Measurements from ENCODE around the gene RICTOR. TPM values are rescaled to one million over a fixed set of nuclear protein-coding genes. Genes with fewer than 3 reads are reported as not detected.

The RICTOR gene
- total and polyA plus RNA-seq, 2 of the 4 experiments (the other 2 are of a cell fraction): 4.1 to 35.7 TPM

DNA sequence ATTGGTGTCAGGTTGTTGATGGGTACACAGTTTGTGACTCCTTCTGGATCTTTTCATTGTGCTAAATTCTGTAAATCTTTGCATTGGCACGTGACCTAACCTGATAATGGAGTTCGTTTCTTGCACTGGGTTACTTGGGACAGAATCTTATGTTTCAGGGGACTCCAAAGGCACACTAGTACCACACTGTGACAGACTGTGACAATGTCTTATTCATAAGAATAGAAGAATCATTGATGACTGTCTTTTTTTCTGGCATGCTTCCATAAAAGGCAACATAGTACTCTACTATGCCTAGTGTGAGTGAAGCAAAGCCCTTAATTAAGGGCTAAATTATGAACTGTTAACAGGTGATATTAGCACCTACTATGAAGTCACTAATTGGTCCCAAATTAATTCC is 35.4 kb upstream of the RICTOR start:
- no peak overlapping the region for H2AK5ac ChIP-seq (ENCODE audit: low read depth, low read length)
- H4K91ac ChIP-seq (ENCODE audit: insufficient read depth, low read depth, low read length): no peak overlapping the region
- ChIA-PET POLR2A (ENCODE audit: unreplicated experiment) (no interaction called here), CTCF (no interaction called here)
- H4K8ac ChIP-seq (ENCODE audit: low read depth in 2 of 2, low read length in 2 of 2): no peak overlapping the region
- dilution Hi-C loops (cut with HindIII; ENCODE audit: low sequenced_read_pairs, unreplicated experiment) (no loop called here), intact Hi-C loops (cut with micrococcal nuclease) (no loop called here), in situ Hi-C loops (cut with MboI; ENCODE audit: low sequenced_read_pairs) (no loop called here)
- no peaks in the 10 kb centered on the region for H3K36me3 ChIP-seq (ENCODE audit: control insufficient read depth, insufficient read depth, low read length)
- no peak overlapping the region for H3K23ac ChIP-seq (ENCODE audit: low read depth, low read length)
- H4K20me1 ChIP-seq (ENCODE audit: insufficient read depth, low read length): no peaks in the 10 kb centered on the region
- BruUV-seq (replicated peaks): no TSS peak
- H2AFZ ChIP-seq (replicated peaks; ENCODE audit: low read length, poor library complexity): no peak overlapping the region
- DNase-seq (no peak), ATAC-seq (ENCODE audit: low read depth) (no peak)
- no peak overlapping the region for H2BK120ac ChIP-seq (ENCODE audit: low read depth, low read length)
- H2AK9ac ChIP-seq (replicated peaks; ENCODE audit: low read depth, low read length, poor library complexity): no peak overlapping the region
- no peak overlapping the region for H3K4ac ChIP-seq (ENCODE audit: low read depth, low read length)
- no peak overlapping the region for H3K4me2 ChIP-seq (ENCODE audit: low read depth, low read length)
- no peaks in the 10 kb centered on the region for H3K4me1 ChIP-seq (ENCODE audit: control insufficient read depth, insufficient read depth, low read length)
- WGBS, 2 experiments (ENCODE audit: extremely low coverage in 2 of 2, insufficient read length in 1 of 2): no CpG with 5 or more reads among the region's 2 CpGs
- TF ChIP-seq CTCF (conservative IDR thresholded peaks at IDR 0.05; ENCODE audit: low read depth, low read length): no peak
- no peak for TF ChIP-seq MAZ (IDR thresholded peaks at IDR 0.05; ENCODE audit: borderline replicate concordance, low read depth, low read length)
- TF ChIP-seq RFX5 (IDR thresholded peaks at IDR 0.05; ENCODE audit: low read depth, low read length): no peak
- TF ChIP-seq RCOR1 (IDR thresholded peaks at IDR 0.05; ENCODE audit: insufficient replicate concordance, low read length): no peak
- TF ChIP-seq CEBPB (IDR thresholded peaks at IDR 0.05; ENCODE audit: low read depth, low read length): no peak
- TF ChIP-seq BHLHE40 (IDR thresholded peaks at IDR 0.05; ENCODE audit: low read depth, low read length): no peak
- no peak for TF ChIP-seq POLR2A (IDR thresholded peaks at IDR 0.05; ENCODE audit: low read depth, low read length)
- TF ChIP-seq MAFK (IDR thresholded peaks at IDR 0.05; ENCODE audit: low read depth, low read length): no peak
- TF ChIP-seq NFE2L2 (IDR thresholded peaks at IDR 0.05; ENCODE audit: low read depth, low read length): no peak
- TF ChIP-seq USF2 (IDR thresholded peaks at IDR 0.05; ENCODE audit: low read depth, low read length): no peak
- no peak for TF ChIP-seq FOS (IDR thresholded peaks at IDR 0.05; ENCODE audit: low read depth, low read length)
- TF ChIP-seq MXI1 (IDR thresholded peaks at IDR 0.05; ENCODE audit: borderline replicate concordance, low read depth, low read length): no peak
- no peak for TF ChIP-seq ELK1 (IDR thresholded peaks at IDR 0.05; ENCODE audit: borderline replicate concordance, low read depth, low read length)
- no peak for TF ChIP-seq CHD1 (IDR thresholded peaks at IDR 0.05; ENCODE audit: low read depth, low read length)
- no peak for TF ChIP-seq RAD21 (IDR thresholded peaks at IDR 0.05; ENCODE audit: low read length)
- no peak for TF ChIP-seq SMC3 (IDR thresholded peaks at IDR 0.05; ENCODE audit: low read depth, low read length)
- no peak overlapping the region for H3K18ac ChIP-seq (ENCODE audit: low read depth, low read length)
- H3K27ac ChIP-seq (ENCODE audit: insufficient read depth, low read length): no peak overlapping the region
- H2BK15ac ChIP-seq (ENCODE audit: low read depth, low read length): 0 out of 3 replicates have a peak overlapping the region, but pooled peaks have one; percentile 47
- H4K5ac ChIP-seq (ENCODE audit: low read depth, low read length): no peak overlapping the region
- no peak overlapping the region for H3K14ac ChIP-seq (replicated peaks; ENCODE audit: low read depth, low read length)
- H3K9ac ChIP-seq (ENCODE audit: low read depth, low read length): no peak overlapping the region
- no peaks in the 10 kb centered on the region for H3K9me3 ChIP-seq (ENCODE audit: control insufficient read depth, insufficient read depth, low read length)
- no peak overlapping the region for H2BK20ac ChIP-seq (ENCODE audit: low read depth, low read length)
- no peaks in the 10 kb centered on the region for H3K9me1 ChIP-seq (ENCODE audit: insufficient read depth, low read length)
- no peaks in the 10 kb centered on the region for H3K27me3 ChIP-seq (ENCODE audit: control insufficient read depth, insufficient read depth, low read length)
- H3K4me3 ChIP-seq (ENCODE audit: insufficient read depth, low read depth, low read length): no peak overlapping the region
- H3K79me1 ChIP-seq (ENCODE audit: low read depth in 1 of 2, low read length in 2 of 2): no peaks in the 10 kb centered on the region
- H2BK5ac ChIP-seq (ENCODE audit: low read depth, low read length, poor library complexity, severe bottlenecking): no peak overlapping the region
- H3K56ac ChIP-seq (ENCODE audit: extremely low read depth, insufficient read depth, low read length): no peak overlapping the region
